Gastrocnemius medialis (tissue), 4 donors: ENCODE results near the gene FNDC3B. TPM values are rescaled to one million over a fixed set of nuclear protein-coding genes. Genes with fewer than 3 reads are reported as not detected.

Source experiments
- ATAC-seq, 2 donors: fragments of 150-250 bp; one replicate each; pipeline ENCODE4 v1.9.1; 2016
- DNase-seq, 2 donors: peaks; one replicate each; pipeline ENCODE4 v3.0.0-alpha.2; 2019
- H3K27ac ChIP-seq, 4 donors: fragments of 200-600 bp; sonication (generic); 1 replicate in 1 of 4; 2 replicates in 3 of 4; pipeline ENCODE4 v1.5.1; 2016 to 2018; ENCODE audit warnings: mild to moderate bottlenecking in 2 of 4, moderate library complexity in 1 of 4
- H3K27me3 ChIP-seq, 3 donors: fragments of 200-600 bp; sonication (generic) in 2 of 3; 1 replicate in 1 of 3; 2 replicates in 2 of 3; pipeline versions ENCODE4 v1.5.1 to v1.6.0; 2016 to 2019; ENCODE audit warnings: mild to moderate bottlenecking in 1 of 3, moderate library complexity in 1 of 3
- H3K36me3 ChIP-seq, 2 donors: fragments of 200-600 bp; sonication (generic) in 1 of 2; one replicate each; pipeline ENCODE4 v1.5.1; 2017 to 2018
- H3K4me1 ChIP-seq, 2 donors: fragments of 200-600 bp; sonication (generic) in 1 of 2; one replicate each; pipeline ENCODE4 v1.5.1; 2016 to 2017; ENCODE audit warnings: mild to moderate bottlenecking in 2 of 2
- H3K4me3 ChIP-seq, 4 donors: fragments of 200-600 bp; sonication (generic) in 3 of 4; 1 replicate in 1 of 4; 2 replicates in 3 of 4; pipeline ENCODE4 v1.5.1; 2016 to 2019; ENCODE audit warnings: mild to moderate bottlenecking in 2 of 4
- H3K9me3 ChIP-seq, 3 donors: fragments of 200-600 bp; sonication (generic) in 2 of 3; 1 replicate in 1 of 3; 2 replicates in 2 of 3; pipeline ENCODE4 v1.5.1; 2016 to 2019
- POLR2A ChIP-seq, 2 donors: fragments of 450-650 bp; IDR thresholded peaks; one replicate each; pipeline ENCODE4 v1.6.1; 2017; ENCODE audit warnings: antibody characterized with exemption in 2 of 2, mild to moderate bottlenecking in 2 of 2, moderate library complexity in 2 of 2
- in situ Hi-C, 4 donors: fragments of 200-750 bp; cut with MboI; loops; one replicate each; pipeline versions ENCODE4 v1.15.0 to v1.8.0; 2017; ENCODE audit warnings: low sequenced_read_pairs in 4 of 4
- intact Hi-C: fragments of 100-400 bp; cut with DNase I; formaldehyde crosslinking; loops from one replicate; pipeline ENCODE4 v1.15.1; 2023; ENCODE audit warnings: low total_unique reads
- total RNA-seq, 4 donors: library from RNA; depleted of rRNA; stranded (reverse); fragments of >200 nt; gene quantifications; one replicate each; pipeline versions ENCODE4 v1.1.0 to v1.2.3, GENCODE V29; 2016
- TF ChIP-seq, protein P1 (sequence below), 5 experiments: fragments of 450-650 bp in 3 of 5; fragments of 200-600 bp in 2 of 5; sonication (generic) in 2 of 5; IDR thresholded peaks in 4 of 5; conservative IDR thresholded peaks in 1 of 5; 1 replicate in 4 of 5; 2 replicates in 1 of 5; pipeline ENCODE4 v1.5.1; 2016 to 2019; ENCODE audit warnings: antibody characterized with exemption in 5 of 5, mild to moderate bottlenecking in 3 of 5, moderate library complexity in 3 of 5

FNDC3B gene
- total RNA-seq, 4 donors from 2014 or later, result 42.5 to 110 (median 74.2) TPM

- TF ChIP-seq, protein P1, sequence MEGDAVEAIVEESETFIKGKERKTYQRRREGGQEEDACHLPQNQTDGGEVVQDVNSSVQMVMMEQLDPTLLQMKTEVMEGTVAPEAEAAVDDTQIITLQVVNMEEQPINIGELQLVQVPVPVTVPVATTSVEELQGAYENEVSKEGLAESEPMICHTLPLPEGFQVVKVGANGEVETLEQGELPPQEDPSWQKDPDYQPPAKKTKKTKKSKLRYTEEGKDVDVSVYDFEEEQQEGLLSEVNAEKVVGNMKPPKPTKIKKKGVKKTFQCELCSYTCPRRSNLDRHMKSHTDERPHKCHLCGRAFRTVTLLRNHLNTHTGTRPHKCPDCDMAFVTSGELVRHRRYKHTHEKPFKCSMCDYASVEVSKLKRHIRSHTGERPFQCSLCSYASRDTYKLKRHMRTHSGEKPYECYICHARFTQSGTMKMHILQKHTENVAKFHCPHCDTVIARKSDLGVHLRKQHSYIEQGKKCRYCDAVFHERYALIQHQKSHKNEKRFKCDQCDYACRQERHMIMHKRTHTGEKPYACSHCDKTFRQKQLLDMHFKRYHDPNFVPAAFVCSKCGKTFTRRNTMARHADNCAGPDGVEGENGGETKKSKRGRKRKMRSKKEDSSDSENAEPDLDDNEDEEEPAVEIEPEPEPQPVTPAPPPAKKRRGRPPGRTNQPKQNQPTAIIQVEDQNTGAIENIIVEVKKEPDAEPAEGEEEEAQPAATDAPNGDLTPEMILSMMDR (IDR thresholded peaks at IDR 0.05 in 4 of 5, conservative IDR thresholded peaks at IDR 0.05 in 1 of 5), result no peak
- TF ChIP-seq POLR2A (IDR thresholded peaks at IDR 0.05), result no peak
- intact Hi-C loops, result loop anchor here (5.0 kb wide), 1 partner anchor 687 kb away; no protein-coding TSS in a partner anchor
- Histone ChIP-seq H3K4me1 (no peaks in the 10 kb centered on the region), H3K27me3 (no peaks in the 10 kb centered on the region), H3K4me3 (no peak overlapping the region), H3K27ac (no peak overlapping the region), H3K9me3 (no peaks in the 10 kb centered on the region), H3K36me3 (peaks cover 0 to 53% of the 10 kb centered on the region in 2 donors)
- no peak for DNase-seq
- no peak for ATAC-seq
- in situ Hi-C loops, result loop anchor here (10.0 to 25.0 kb wide), 4 partner anchors 140 to 697 kb away; partner anchors contain the start of gene TMEM212 (in 2 of the 4)
Measured at GRCh38 chr3:172334671-172335207, 295.4 kb downstream of the FNDC3B start.

- H3K27ac ChIP-seq, result no peak overlapping the region
- intact Hi-C loops, result loop anchor here (2.0 kb wide), 1 partner anchor 301 kb away; the partner anchor contains the start of gene FNDC3B
- no peak overlapping the region for H3K4me3 ChIP-seq
- in situ Hi-C loops, result loop anchor here (10.0 to 25.0 kb wide), 5 partner anchors 135 to 703 kb away; partner anchors contain the start of genes TMEM212 (in 2 of the 4) and FNDC3B (in 1 of the 4)
- ATAC-seq, result no peak
- H3K36me3 ChIP-seq, result peaks cover 0 to 54% of the 10 kb centered on the region in 2 donors
- H3K4me1 ChIP-seq, result no peaks in the 10 kb centered on the region
- TF ChIP-seq, protein P1 (IDR thresholded peaks at IDR 0.05 in 4 of 5, conservative IDR thresholded peaks at IDR 0.05 in 1 of 5), result no peak
- TF ChIP-seq POLR2A (IDR thresholded peaks at IDR 0.05), result no peak
- no peaks in the 10 kb centered on the region for H3K27me3 ChIP-seq
- H3K9me3 ChIP-seq, result no peaks in the 10 kb centered on the region
- DNase-seq, result no peak
Measured at GRCh38 chr3:172339892-172340291, 300.5 kb downstream of the FNDC3B start.

- DNase-seq, result no peak
- ATAC-seq, result no peak
- Histone ChIP-seq H3K4me3 (no peak overlapping the region), H3K9me3 (no peaks in the 10 kb centered on the region), H3K27ac (no peak overlapping the region), H3K4me1 (no peaks in the 10 kb centered on the region), H3K27me3 (no peaks in the 10 kb centered on the region), H3K36me3 (peaks cover 0 to 54% of the 10 kb centered on the region in 2 donors)
- in situ Hi-C loops (loop anchor here (10.0 to 25.0 kb wide), 4 partner anchors 306 to 703 kb away; partner anchors contain the start of genes TMEM212 (in 2 of the 4) and FNDC3B (in 1 of the 4)), intact Hi-C loops (loop anchor here (2.0 kb wide), 1 partner anchor 302 kb away; the partner anchor contains the start of gene FNDC3B)
- no peak for TF ChIP-seq POLR2A (IDR thresholded peaks at IDR 0.05)
- TF ChIP-seq, protein P1 (IDR thresholded peaks at IDR 0.05 in 4 of 5, conservative IDR thresholded peaks at IDR 0.05 in 1 of 5), result no peak
Measured at GRCh38 chr3:172340583-172340982, 301.2 kb downstream of the FNDC3B start.

GRCh38 chr3:172341482-172342059, 302.2 kb downstream of the FNDC3B start:
- no peak overlapping the region for H3K27ac ChIP-seq
- TF ChIP-seq, protein P1 (IDR thresholded peaks at IDR 0.05 in 4 of 5, conservative IDR thresholded peaks at IDR 0.05 in 1 of 5), result peak; percentile 60 to 80 (median 66)
- TF ChIP-seq POLR2A (IDR thresholded peaks at IDR 0.05), result no peak
- H3K4me1 ChIP-seq, result no peaks in the 10 kb centered on the region
- no peak overlapping the region for H3K4me3 ChIP-seq
- no peaks in the 10 kb centered on the region for H3K9me3 ChIP-seq
- peak; percentile 59 to 64 for ATAC-seq
- no peak for DNase-seq
- intact Hi-C loops, result loop anchor here (2.0 kb wide), 1 partner anchor 303 kb away; the partner anchor contains the start of gene FNDC3B
- peaks cover 0 to 54% of the 10 kb centered on the region in 2 donors for H3K36me3 ChIP-seq
- in situ Hi-C loops, result loop anchor here (10.0 to 25.0 kb wide), 4 partner anchors 307 to 704 kb away; partner anchors contain the start of genes TMEM212 (in 2 of the 4) and FNDC3B (in 1 of the 4)
- H3K27me3 ChIP-seq, result no peaks in the 10 kb centered on the region
